GM19372 (cell line): ENCODE measurements around the gene GLUL.
"Not testable (repeated sequence)": the region's sequence is repeated elsewhere in the genome, so short reads cannot be mapped to it uniquely, and the experiment has no call there.

ENCODE experiments used
- ATAC-seq: cut with Tn5 transposase; IDR thresholded peaks from one replicate; pipeline ENCODE4 v1.9.1; 2021; ENCODE audit warnings: mild to moderate bottlenecking, low read depth, moderate library complexity; ENCODE audit not compliant: unreplicated experiment

GLUL gene

GRCh38 chr1:182395906-182396305 is 4.3 kb upstream of the GLUL start:
- ATAC-seq = no peak

- no peak for ATAC-seq
Observed at GRCh38 chr1:182394055-182394775, 2.6 kb upstream of the GLUL start.

- ATAC-seq = no peak
Observed at GRCh38 chr1:182392050-182393028, 749 bp upstream of the GLUL start.

GRCh38 chr1:182391028-182391361 is 595 bp downstream of the GLUL start:
- no peak for ATAC-seq

GRCh38 chr1:182389619-182390047 is 2.0 kb downstream of the GLUL start:
- no peak for ATAC-seq

- ATAC-seq = no peak
Observed at GRCh38 chr1:182388392-182389134, 3.0 kb downstream of the GLUL start.

- ATAC-seq = no peak
Observed at GRCh38 chr1:182387566-182387965, 4.0 kb downstream of the GLUL start.

- ATAC-seq = no peak
Observed at GRCh38 chr1:182386980-182387379, 4.6 kb downstream of the GLUL start.

GRCh38 chr1:182385885-182386853 is 5.4 kb downstream of the GLUL start:
- ATAC-seq = no peak

- no peak for ATAC-seq
Observed at GRCh38 chr1:182384387-182384960, 7.1 kb downstream of the GLUL start.

GRCh38 chr1:182383934-182384333 is 7.7 kb downstream of the GLUL start:
- no peak for ATAC-seq

GRCh38 chr1:182383037-182383661 is 8.4 kb downstream of the GLUL start:
- no peak for ATAC-seq

- ATAC-seq = no peak
Observed at GRCh38 chr1:182381962-182382819, 9.4 kb downstream of the GLUL start.

- no peak for ATAC-seq
Observed at GRCh38 chr1:182380199-182380598, 11.4 kb downstream of the GLUL start.

GRCh38 chr1:182379781-182380180 is 11.8 kb downstream of the GLUL start:
- not testable (repeated sequence) for ATAC-seq

- ATAC-seq = no peak
Observed at GRCh38 chr1:182376936-182377574, 14.5 kb downstream of the GLUL start.

- ATAC-seq = no peak
Observed at GRCh38 chr1:182374101-182374834, 17.3 kb downstream of the GLUL start.
